Heart left ventricle (tissue), 13 donors: Measurements from ENCODE around the gene SLC37A4.

Experiments used
- CTCF ChIP-seq, 12 donors: fragments of 200-600 bp; sonication (generic) in 4 of 12; IDR thresholded peaks; one replicate each; pipeline versions ENCODE4 v1.5.0 to v1.8.0; 2018 to 2022; ENCODE audit warnings: antibody characterized with exemption in 12 of 12, mild to moderate bottlenecking in 5 of 12
- POLR2A ChIP-seq, 2 donors: fragments of 450-650 bp; IDR thresholded peaks; one replicate each; pipeline ENCODE4 v1.6.1; 2017; ENCODE audit warnings: antibody characterized with exemption in 2 of 2, mild to moderate bottlenecking in 2 of 2, moderate library complexity in 2 of 2
- donor health status: ischemic (EF 13 %, LVEDD 7.1; RV severe dilation, severe dysfunction).
- donor health status: DM: no; HTN: yes; CAD: no.
- donor health status: DM: no; HTN: no; CAD: no.
- donor health status: ischemic (EF 25% LVEDD 6.9; RV normal size, moderate dysfunction).
- donor health status: ischemic (EF 25% LVEDD 5.7; RV mildly dilated, moderate dysfunction).
- donor health status: ischemic (EF 35%, LVEDD 5.7; RV mildly dilated, moderate dysfunction).
- donor health status: nonischemic (EF 11% LVEDD 7.7; RV severe dilation, severe dysfunction).
- donor health status: DM: yes; HTN: yes; CAD: no.
- donor health status: PGD.
- donor health status: ischemic (EF 29% LVEDD 5.4; RV normal size, mild dysfunction).
- donor health status: nonischemic (EF 23%, LVEDD 6.1; RV moderate dilation, normal function).

DNA sequence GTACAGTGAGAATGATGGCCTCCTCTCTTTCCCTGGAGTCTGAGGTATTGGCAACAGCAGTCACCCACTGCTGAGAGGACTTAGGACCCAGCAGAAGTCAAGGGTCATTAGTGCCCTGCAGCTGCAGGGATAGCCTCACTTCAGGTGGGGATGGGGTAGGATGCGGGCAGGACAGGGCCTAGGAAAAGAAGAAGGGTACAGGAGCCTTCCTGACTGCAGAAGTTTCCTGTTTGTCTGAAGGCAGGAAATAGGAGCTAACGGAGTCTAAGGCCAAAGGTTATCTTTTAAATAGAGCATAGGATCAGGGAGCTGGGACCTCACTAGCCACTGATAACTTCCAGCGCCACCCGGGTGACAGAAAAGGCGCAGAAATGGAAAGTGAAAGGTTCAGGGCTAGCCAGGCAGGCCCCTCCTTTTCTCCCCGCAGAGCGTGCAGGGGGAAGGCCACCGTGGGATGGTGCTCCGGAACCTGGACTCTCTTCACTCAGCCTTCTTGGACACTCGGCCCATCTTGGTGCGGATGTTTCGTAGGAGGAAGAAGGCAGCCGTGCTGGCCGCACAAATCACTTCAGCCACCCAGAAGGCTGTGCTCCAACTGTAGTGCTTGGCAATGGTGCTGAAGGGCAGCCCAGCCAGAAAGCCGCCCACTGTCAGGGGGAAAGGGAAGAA is 6.1 kb downstream of the SLC37A4 start:
- no peak for TF ChIP-seq CTCF (IDR thresholded peaks at IDR 0.05)
- no peak for TF ChIP-seq POLR2A (IDR thresholded peaks at IDR 0.05)
